Measurements from ENCODE around the gene AMELY.
"Not testable (repeated sequence)": the region's sequence is repeated elsewhere in the genome, so short reads cannot be mapped to it uniquely, and the experiment has no call there.

The AMELY gene

GRCh38 chrY:6911253-6911881 lies at the start of gene AMELY:
Gene AMELY, minus strand, starts transcription at chrY:6911752. Its CDS starts 39,144 bp downstream, at chrY:6872608.
- ATAC-seq, result no peak

GRCh38 chrY:6949947-6950346 lies 38.4 kb upstream of the AMELY start:
- DNase-seq, result no peak
- ATAC-seq, result no peak

More at GRCh38 chrY:6911253-6911881, at the start of gene AMELY:
- DNase-seq, result no peak

- DNase-seq, result no peak
- no peak for ATAC-seq
These were observed 36.8 kb upstream of the AMELY start for GRCh38 chrY:6948378-6948777.

GRCh38 chrY:6947695-6948094 lies 36.1 kb upstream of the AMELY start:
- ATAC-seq, result no peak

GRCh38 chrY:6935497-6935896 lies 23.9 kb upstream of the AMELY start:
- DNase-seq (no peak), ATAC-seq (no peak)

More at GRCh38 chrY:6947695-6948094, 36.1 kb upstream of the AMELY start:
- no peak for DNase-seq

GRCh38 chrY:6931779-6932396 lies 20.3 kb upstream of the AMELY start:
- DNase-seq (no peak), ATAC-seq (no peak)

GRCh38 chrY:6929237-6929636 lies 17.7 kb upstream of the AMELY start:
- ATAC-seq (no peak), DNase-seq (no peak)

GRCh38 chrY:6928265-6928664 lies 16.7 kb upstream of the AMELY start:
- ATAC-seq (no peak), DNase-seq (no peak)

GRCh38 chrY:6921061-6921460 lies 9.5 kb upstream of the AMELY start:
- ATAC-seq, result no peak
- DNase-seq, result no peak

GRCh38 chrY:6913362-6913761 lies 1.8 kb upstream of the AMELY start:
- no peak for DNase-seq
- no peak for ATAC-seq

GRCh38 chrY:6910372-6911252 lies 940 bp downstream of the AMELY start, which contains the start of gene TBL1Y:
Gene TBL1Y, plus strand, starts transcription at chrY:6910697. Its CDS starts 114,388 bp downstream, at chrY:7025085.
- DNase-seq, result peak; percentile 11
- no peak for ATAC-seq

GRCh38 chrY:6909856-6910255 lies 1.7 kb downstream of the AMELY start:
- ATAC-seq, result no peak
- no peak for DNase-seq

GRCh38 chrY:6909118-6909521 lies 2.4 kb downstream of the AMELY start:
- ATAC-seq (no peak), DNase-seq (no peak)

GRCh38 chrY:6908021-6908420 lies 3.5 kb downstream of the AMELY start:
- DNase-seq, ATAC-seq: not testable (repeated sequence)

GRCh38 chrY:6907591-6907990 lies 4.0 kb downstream of the AMELY start:
- ATAC-seq (no peak), DNase-seq (no peak)

GRCh38 chrY:6902116-6902515 lies 9.4 kb downstream of the AMELY start:
- not testable (repeated sequence) for ATAC-seq, DNase-seq

GRCh38 chrY:6895236-6895635 lies 16.3 kb downstream of the AMELY start:
- no peak for DNase-seq
- no peak for ATAC-seq

- DNase-seq (no peak), ATAC-seq (no peak)
These were observed 17.1 kb downstream of the AMELY start for GRCh38 chrY:6894496-6894895.

- DNase-seq (no peak), ATAC-seq (no peak)
These were observed 62.2 kb downstream of the AMELY start for GRCh38 chrY:6849384-6849783.

- not testable (repeated sequence) for ATAC-seq, DNase-seq
These were observed 68.9 kb downstream of the AMELY start for GRCh38 chrY:6842650-6843049.

Measured in stimulated activated naive CD8-positive, alpha-beta T cell treated with anti-CD3 and anti-CD28 coated beads, Interleukin-15, Interleukin-2, amounts not matched to agents 100 U/mL and 50 U/mL, for 24 hours (primary cell).